ENCODE measurements around the gene UBN2. TPM values are rescaled to one million over a fixed set of nuclear protein-coding genes. Genes with fewer than 3 reads are reported as not detected.

The UBN2 gene
- total RNA-seq, 1 donor from 2014 or later: 21.0 TPM

GRCh38 chr7:139255290-139255689 lies 24.3 kb downstream of the UBN2 start:
- Mint-ChIP-seq H3K27me3 (ENCODE audit: unreplicated experiment) (no peaks in the 10 kb centered on the region), H3K4me1 (ENCODE audit: unreplicated experiment) (no peaks in the 10 kb centered on the region), H3K9me3 (ENCODE audit: unreplicated experiment) (no peaks in the 10 kb centered on the region), H3K27ac (ENCODE audit: unreplicated experiment) (no peak overlapping the region), H3K4me3 (ENCODE audit: unreplicated experiment) (no peak overlapping the region), H3K36me3 (ENCODE audit: unreplicated experiment) (peaks cover 40% of the 10 kb centered on the region)
- DNase-seq (ENCODE audit: extremely low spot score, unreplicated experiment): no peak
- TF ChIP-seq CTCF (IDR thresholded peaks at IDR 0.05): no peak

GRCh38 chr7:139259142-139259541 lies 28.1 kb downstream of the UBN2 start:
- no peak for DNase-seq (ENCODE audit: extremely low spot score, unreplicated experiment)
- H3K4me3 Mint-ChIP-seq (ENCODE audit: unreplicated experiment): no peak overlapping the region
- no peak for TF ChIP-seq CTCF (IDR thresholded peaks at IDR 0.05)
- H3K27me3 Mint-ChIP-seq (ENCODE audit: unreplicated experiment): no peaks in the 10 kb centered on the region
- H3K9me3 Mint-ChIP-seq (ENCODE audit: unreplicated experiment): no peaks in the 10 kb centered on the region
- H3K27ac Mint-ChIP-seq (ENCODE audit: unreplicated experiment): no peak overlapping the region
- H3K4me1 Mint-ChIP-seq (ENCODE audit: unreplicated experiment): no peaks in the 10 kb centered on the region
- peaks cover 42% of the 10 kb centered on the region for H3K36me3 Mint-ChIP-seq (ENCODE audit: unreplicated experiment)

GRCh38 chr7:139264220-139264619 lies 33.2 kb downstream of the UBN2 start:
- H3K27me3 Mint-ChIP-seq (ENCODE audit: unreplicated experiment): no peaks in the 10 kb centered on the region
- no peak overlapping the region for H3K4me3 Mint-ChIP-seq (ENCODE audit: unreplicated experiment)
- no peaks in the 10 kb centered on the region for H3K9me3 Mint-ChIP-seq (ENCODE audit: unreplicated experiment)
- no peak for TF ChIP-seq CTCF (IDR thresholded peaks at IDR 0.05)
- no peak for DNase-seq (ENCODE audit: extremely low spot score, unreplicated experiment)
- H3K4me1 Mint-ChIP-seq (ENCODE audit: unreplicated experiment): no peaks in the 10 kb centered on the region
- H3K27ac Mint-ChIP-seq (ENCODE audit: unreplicated experiment): no peak overlapping the region
- peaks cover 44% of the 10 kb centered on the region for H3K36me3 Mint-ChIP-seq (ENCODE audit: unreplicated experiment)

- Mint-ChIP-seq H3K4me1 (ENCODE audit: unreplicated experiment) (no peaks in the 10 kb centered on the region), H3K9me3 (ENCODE audit: unreplicated experiment) (no peaks in the 10 kb centered on the region), H3K36me3 (ENCODE audit: unreplicated experiment) (peaks cover 43% of the 10 kb centered on the region), H3K27me3 (ENCODE audit: unreplicated experiment) (no peaks in the 10 kb centered on the region), H3K27ac (ENCODE audit: unreplicated experiment) (no peak overlapping the region), H3K4me3 (ENCODE audit: unreplicated experiment) (no peak overlapping the region)
- no peak for TF ChIP-seq CTCF (IDR thresholded peaks at IDR 0.05)
- DNase-seq (ENCODE audit: extremely low spot score, unreplicated experiment): no peak
Observed at GRCh38 chr7:139265673-139266072, 34.6 kb downstream of the UBN2 start.

- Mint-ChIP-seq H3K4me1 (ENCODE audit: unreplicated experiment) (no peaks in the 10 kb centered on the region), H3K36me3 (ENCODE audit: unreplicated experiment) (peaks cover 40% of the 10 kb centered on the region), H3K27me3 (ENCODE audit: unreplicated experiment) (no peaks in the 10 kb centered on the region), H3K4me3 (ENCODE audit: unreplicated experiment) (no peak overlapping the region), H3K9me3 (ENCODE audit: unreplicated experiment) (no peaks in the 10 kb centered on the region), H3K27ac (ENCODE audit: unreplicated experiment) (no peak overlapping the region)
- DNase-seq (ENCODE audit: extremely low spot score, unreplicated experiment): no peak
- no peak for TF ChIP-seq CTCF (IDR thresholded peaks at IDR 0.05)
Observed at GRCh38 chr7:139271718-139272628, 40.9 kb downstream of the UBN2 start.
